Keratinocyte (primary cell): ENCODE measurements around the gene KCNC1.

Experiments used
- EZH2 ChIP-seq: IDR thresholded peaks from one replicate; pipeline ENCODE4 v1.6.1; 2012; ENCODE audit warnings: inconsistent platforms, mild to moderate bottlenecking, low read length, moderate library complexity
- TF ChIP-seq, protein P1 (sequence below), 3 experiments: IDR thresholded peaks in 1 of 3; conservative IDR thresholded peaks in 1 of 3; optimal IDR thresholded peaks in 1 of 3; 2 replicates in 2 of 3; 3 replicates in 1 of 3; pipeline versions ENCODE3 to v1.5.1; 2011; ENCODE audit warnings: low read length in 3 of 3, mild to moderate bottlenecking in 3 of 3, moderate library complexity in 2 of 3, control low read depth in 1 of 3, inconsistent platforms in 1 of 3; ENCODE audit not compliant: insufficient read depth in 2 of 3; ENCODE audit errors: extremely low read depth in 1 of 3

DNA sequence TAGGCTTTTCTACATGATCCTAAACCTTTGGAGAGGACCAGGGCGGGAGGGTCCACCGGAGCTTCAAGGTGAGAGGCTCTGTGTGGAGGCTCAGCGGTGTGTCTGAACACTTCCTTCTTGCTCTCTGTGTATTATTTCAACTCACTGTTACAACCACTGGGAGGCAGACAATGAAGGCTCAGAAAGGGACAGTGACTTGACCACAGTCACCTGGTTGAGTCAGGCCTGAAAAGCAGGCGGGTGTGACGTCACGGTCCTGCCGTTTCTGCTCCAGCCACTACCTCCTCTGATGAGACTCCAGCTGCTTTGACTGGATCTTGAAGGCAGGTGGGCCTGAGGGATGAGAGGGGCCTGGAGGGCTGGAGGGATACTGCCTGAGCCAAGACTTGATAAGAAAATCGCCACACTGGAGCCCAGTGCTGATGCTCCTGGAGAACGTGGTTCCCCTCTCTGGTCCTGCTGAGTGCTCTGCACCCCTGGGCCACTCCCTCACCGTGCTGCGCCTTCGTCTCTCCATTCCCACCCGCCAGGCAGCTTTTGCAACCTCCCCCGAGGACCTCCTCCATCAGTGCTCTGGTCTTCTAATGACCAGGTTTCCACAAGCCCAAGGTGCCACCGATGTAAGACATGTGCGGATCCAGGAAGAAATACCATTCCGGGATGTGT lies 27.9 kb downstream of the KCNC1 start:
- TF ChIP-seq, protein P1, sequence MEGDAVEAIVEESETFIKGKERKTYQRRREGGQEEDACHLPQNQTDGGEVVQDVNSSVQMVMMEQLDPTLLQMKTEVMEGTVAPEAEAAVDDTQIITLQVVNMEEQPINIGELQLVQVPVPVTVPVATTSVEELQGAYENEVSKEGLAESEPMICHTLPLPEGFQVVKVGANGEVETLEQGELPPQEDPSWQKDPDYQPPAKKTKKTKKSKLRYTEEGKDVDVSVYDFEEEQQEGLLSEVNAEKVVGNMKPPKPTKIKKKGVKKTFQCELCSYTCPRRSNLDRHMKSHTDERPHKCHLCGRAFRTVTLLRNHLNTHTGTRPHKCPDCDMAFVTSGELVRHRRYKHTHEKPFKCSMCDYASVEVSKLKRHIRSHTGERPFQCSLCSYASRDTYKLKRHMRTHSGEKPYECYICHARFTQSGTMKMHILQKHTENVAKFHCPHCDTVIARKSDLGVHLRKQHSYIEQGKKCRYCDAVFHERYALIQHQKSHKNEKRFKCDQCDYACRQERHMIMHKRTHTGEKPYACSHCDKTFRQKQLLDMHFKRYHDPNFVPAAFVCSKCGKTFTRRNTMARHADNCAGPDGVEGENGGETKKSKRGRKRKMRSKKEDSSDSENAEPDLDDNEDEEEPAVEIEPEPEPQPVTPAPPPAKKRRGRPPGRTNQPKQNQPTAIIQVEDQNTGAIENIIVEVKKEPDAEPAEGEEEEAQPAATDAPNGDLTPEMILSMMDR (optimal IDR thresholded peaks at IDR 0.05 in 1 of 3, IDR thresholded peaks at IDR 0.05 in 1 of 3, conservative IDR thresholded peaks at IDR 0.05 in 1 of 3; ENCODE audit: extremely low read depth in 1 of 3, insufficient read depth in 2 of 3, low read length in 3 of 3): peak in 1 of 3 experiments; percentile 19
- no peak for TF ChIP-seq EZH2
